ENCODE data around the gene GFRA1.

GFRA1 gene

DNA sequence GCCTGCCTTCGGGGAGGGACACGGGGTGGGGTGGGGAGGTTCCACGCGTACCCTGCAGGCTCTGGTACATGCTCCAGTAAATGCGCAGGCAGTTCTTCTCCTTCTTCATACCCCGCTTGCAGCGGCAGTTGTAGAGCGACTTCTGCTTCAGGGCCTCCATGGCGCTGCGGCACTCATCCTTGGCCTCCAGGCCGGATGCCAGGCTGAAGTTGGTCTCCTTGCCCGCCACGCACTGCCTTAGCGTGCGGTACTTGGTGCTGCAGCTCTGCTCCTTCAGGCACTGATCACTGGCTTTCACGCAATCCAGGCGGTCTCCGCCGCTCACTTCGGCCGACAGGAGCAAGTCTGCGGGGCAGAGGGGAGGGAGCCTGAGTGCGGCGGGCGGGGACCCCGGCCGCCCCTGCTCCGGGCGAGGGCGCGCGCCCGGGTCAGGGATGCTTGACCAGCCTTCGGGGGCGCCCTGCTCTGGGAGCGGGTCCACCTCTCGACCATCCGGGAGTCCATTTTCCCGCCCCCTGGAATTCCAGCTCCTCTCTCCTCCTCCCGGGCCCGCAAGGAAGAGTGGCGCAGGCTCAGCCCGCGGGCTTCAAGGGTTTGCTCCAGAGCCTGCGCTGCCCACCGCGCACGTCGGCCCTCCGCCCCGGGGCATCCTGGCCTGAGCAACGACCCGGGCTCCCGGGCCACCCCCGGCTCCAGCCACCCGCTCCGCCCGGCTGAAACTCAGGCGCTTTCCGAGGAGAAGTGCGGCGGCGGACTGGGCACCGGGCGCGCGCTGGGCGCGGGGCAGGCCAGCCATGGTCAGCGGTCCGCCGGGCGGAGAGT is 2.0 kb downstream of the GFRA1 start:
- FAIRE-seq = no peak

- FAIRE-seq = no peak
Measured at GRCh38 chr10:116270126-116270770, 2.8 kb downstream of the GFRA1 start.

DNA sequence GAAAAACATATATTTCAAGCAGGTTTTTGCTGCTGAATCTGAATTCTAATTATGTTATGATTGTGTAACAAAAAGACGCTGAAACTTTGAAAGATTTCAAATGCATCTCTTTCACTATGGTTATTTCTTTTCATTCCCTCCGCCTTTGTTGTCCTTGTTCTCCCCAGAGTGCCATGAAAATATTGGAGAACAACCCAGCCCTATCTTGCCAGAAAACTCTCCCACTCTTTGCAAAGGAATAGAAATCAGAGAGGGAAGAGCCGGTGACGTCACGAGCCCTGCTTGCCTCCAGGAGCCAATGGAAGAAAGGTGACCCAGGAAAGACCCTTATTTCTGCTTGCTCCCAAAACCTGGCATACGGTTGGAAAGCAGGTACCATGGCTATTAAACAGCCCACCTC is 3.4 kb downstream of the GFRA1 start:
- FAIRE-seq = no peak

DNA sequence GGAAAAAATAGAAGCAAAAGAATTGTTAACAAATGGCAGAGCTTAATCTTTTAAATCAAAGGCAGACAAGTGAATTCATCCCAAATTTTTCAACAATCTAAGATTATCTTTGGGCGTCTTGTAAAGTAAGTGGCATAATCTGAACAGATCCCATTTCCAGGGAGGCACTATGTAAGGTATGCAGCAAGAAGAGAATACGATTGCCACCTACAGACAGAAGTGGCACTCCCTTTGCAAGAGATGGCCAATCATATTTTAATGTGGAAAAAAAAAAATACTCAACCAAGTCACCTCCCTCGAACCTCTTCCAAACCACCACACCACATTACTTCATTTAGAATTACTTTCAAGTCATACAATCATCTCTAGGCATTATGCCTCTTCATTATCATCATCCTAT is 4.0 kb downstream of the GFRA1 start:
- FAIRE-seq = no peak

- no peak for FAIRE-seq
Measured at GRCh38 chr10:116265686-116266085, 7.3 kb downstream of the GFRA1 start.

GRCh38 chr10:116263870-116264655 is 8.9 kb downstream of the GFRA1 start:
- FAIRE-seq = no peak

DNA sequence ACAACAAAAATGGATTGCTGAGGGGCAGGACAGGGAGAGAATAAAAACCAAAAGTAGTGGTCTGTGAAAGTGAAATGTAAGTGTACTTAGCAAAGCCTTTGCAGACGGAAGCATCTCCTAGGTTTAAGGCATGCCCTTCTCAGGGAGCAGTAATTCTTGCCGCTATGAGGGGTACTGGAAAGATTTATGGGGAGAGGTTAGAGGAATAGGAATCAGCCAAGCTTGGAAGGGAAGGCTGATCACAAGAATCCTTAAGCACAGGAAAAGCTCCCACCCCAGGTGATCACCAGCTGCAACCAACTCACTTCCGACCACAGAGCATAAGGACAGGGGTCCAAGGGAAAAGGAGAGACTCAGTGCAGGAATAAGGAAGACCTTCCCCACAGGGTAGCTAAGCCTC is 10.3 kb downstream of the GFRA1 start:
- no peak for FAIRE-seq

DNA sequence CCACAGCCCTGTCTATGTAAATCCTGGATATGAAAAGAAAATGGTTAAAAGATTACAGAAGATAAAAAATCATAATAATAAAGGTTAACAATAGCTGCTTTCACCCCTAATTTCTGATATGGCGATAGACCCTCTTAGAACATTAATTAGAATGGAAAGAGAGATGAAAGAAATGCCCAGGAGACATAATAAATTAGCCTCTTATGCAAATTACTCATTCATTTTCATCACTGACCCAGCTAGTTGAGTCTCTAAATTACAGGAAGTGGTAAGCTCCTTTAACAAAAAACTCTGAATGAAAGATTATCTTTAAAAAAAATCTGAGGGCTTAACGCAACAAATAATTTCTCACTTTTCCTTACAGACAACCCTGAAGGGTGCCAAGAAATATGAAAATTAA is 12.4 kb downstream of the GFRA1 start:
- FAIRE-seq = no peak

DNA sequence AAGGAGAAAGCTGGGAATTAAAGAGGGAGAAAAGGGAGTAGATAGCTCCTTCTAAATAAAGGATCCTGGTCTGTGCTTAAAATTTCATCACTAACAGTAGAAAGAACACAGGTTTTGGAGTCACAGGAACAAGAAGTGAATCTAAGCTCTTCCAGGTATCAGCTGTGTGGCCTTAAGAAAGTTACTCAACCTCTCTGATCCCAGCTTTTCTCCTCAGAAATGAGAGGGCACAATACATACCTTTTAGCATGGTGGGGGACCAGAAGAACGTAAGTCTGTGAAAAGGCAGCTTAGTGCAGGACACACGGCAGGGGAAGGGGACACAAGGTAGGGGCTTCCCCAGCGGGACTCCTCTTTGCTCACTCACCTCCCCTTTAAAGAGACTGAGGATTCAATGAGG is 13.4 kb downstream of the GFRA1 start:
- FAIRE-seq = no peak

DNA sequence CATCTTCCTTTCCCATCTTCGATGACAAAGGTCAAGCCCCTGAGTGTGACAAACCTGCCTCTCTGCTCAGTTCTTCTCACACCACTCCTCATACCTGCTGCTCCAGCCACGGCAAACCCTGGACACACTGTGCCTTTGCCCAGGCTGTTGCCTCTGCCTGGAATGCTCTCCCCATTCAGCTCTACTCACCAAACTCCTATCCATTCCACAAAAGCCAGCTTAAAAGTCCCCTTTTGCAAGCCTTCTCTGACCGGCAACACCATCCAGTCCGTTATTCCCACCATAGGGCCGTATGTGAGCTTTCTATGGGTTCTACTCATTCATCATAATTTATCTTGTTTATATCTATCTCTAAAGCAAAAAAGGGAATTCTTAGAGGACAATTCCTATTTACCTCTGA is 15.2 kb downstream of the GFRA1 start:
- no peak for FAIRE-seq

GRCh38 chr10:116256752-116257259 is 16.2 kb downstream of the GFRA1 start:
- no peak for FAIRE-seq

GRCh38 chr10:116255886-116256751 is 16.9 kb downstream of the GFRA1 start:
- no peak for FAIRE-seq

DNA sequence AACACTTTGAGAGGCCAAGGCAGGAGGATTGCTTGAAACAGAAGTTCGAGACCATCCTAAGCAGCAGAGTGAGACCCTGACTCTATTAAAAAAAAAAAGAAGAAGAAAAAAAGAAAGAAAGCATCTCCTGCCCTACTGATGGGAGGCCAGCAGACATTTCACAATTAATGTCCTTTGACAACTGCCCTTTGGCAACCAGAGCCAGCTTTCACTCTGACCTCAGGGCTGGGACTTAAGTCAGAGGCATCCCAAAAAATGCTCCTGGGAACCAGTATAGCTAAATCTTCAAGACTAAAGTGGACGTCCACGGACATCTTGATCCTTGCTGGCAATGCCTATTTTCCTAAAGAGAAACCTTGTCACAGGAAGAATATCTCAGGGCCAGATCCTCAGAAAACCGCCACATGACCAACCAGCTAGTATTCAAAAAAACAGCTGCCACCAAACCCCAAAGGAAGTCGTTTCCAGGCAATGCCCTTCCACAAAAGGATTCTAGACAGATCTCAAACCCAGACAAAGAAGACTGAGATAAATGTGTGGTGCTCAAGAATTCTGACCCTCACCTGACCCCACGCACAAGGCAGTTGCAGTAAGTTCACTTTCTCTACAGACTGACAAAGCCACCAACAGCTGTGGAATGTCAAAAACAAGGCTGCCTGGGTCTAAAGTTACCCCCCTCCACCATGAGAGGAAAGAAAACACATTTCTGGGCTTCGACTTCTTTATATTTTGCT is 18.4 kb downstream of the GFRA1 start:
- no peak for FAIRE-seq

GRCh38 chr10:116253716-116254115 is 19.3 kb downstream of the GFRA1 start:
- no peak for FAIRE-seq

- no peak for FAIRE-seq
Measured at GRCh38 chr10:116251602-116252395, 21.2 kb downstream of the GFRA1 start.

GRCh38 chr10:116247691-116248090 is 25.3 kb downstream of the GFRA1 start:
- no peak for FAIRE-seq

DNA sequence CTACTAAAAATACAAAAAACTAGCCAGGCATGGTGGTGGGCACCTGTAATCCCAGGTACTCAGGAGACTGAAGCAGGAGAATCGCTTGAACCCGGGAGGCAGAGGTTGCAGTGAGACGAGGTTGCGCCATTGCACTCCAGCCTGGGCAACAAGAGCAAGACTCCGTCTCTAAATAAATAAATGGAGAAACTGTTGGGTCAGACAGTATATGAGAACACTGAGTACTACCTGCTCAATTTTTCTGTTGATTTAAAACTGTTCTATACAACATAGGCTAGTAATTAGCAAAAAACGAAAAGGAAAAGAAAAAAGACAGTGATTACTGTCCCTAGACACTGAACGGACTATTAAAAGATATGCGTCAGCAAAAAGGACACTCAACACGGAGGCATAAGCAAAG is 26.7 kb downstream of the GFRA1 start:
- FAIRE-seq = no peak

- no peak for FAIRE-seq
Measured at GRCh38 chr10:116245156-116245555, 27.9 kb downstream of the GFRA1 start.

- FAIRE-seq = no peak
Measured at GRCh38 chr10:116241642-116242410, 31.2 kb downstream of the GFRA1 start.

DNA sequence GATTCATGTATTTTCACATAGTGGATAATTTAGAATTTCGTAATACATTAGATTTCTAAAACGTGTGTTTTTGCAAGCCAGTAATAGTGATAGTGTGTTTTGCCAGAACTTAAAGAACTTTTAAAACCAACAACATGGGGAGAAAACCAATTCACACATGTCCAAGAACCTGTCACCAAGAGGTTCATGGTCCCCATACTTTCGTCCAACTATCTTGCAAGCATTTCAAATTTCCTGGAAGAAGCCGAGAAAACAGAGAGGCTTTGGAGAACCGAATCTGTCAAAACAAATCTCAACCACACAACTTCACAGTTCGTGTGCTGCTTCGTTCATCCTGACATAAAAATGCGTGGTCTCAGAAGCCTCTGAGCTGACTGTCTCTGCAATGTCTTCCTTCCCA is 31.9 kb downstream of the GFRA1 start:
- FAIRE-seq = no peak

Data from endometrium (tissue), 2 donors.